AML-193 (cell line): ENCODE results near the gene MID1.

Experiments used
- DNase-seq, 2 experiments: peaks; one replicate each; lab custom pipeline; 2025; lab: John Stamatoyannopoulos, UW

MID1 gene

GRCh38 chrX:10620121-10620699 lies at the start of gene MID1:
Gene MID1 (minus strand): TSS chrX:10620585. CDS start chrX:10567547, 53,038 bp downstream.
- no peak for DNase-seq

GRCh38 chrX:10667143-10667542 lies 46.8 kb upstream of the MID1 start:
- DNase-seq, result no peak

GRCh38 chrX:10666102-10666501 lies 45.7 kb upstream of the MID1 start:
- DNase-seq, result no peak

GRCh38 chrX:10665681-10666080 lies 45.3 kb upstream of the MID1 start:
- no peak for DNase-seq

GRCh38 chrX:10660171-10660570 lies 39.8 kb upstream of the MID1 start:
- DNase-seq, result no peak

GRCh38 chrX:10656214-10656613 lies 35.8 kb upstream of the MID1 start:
- no peak for DNase-seq

GRCh38 chrX:10654960-10655359 lies 34.6 kb upstream of the MID1 start:
- no peak for DNase-seq

GRCh38 chrX:10653302-10653701 lies 32.9 kb upstream of the MID1 start:
- DNase-seq, result no peak

GRCh38 chrX:10649265-10649664 lies 28.9 kb upstream of the MID1 start:
- no peak for DNase-seq

GRCh38 chrX:10648614-10649013 lies 28.2 kb upstream of the MID1 start:
- no peak for DNase-seq

GRCh38 chrX:10636851-10637250 lies 16.5 kb upstream of the MID1 start:
- no peak for DNase-seq

- no peak for DNase-seq
These were observed 16.0 kb upstream of the MID1 start for GRCh38 chrX:10636337-10636736.

- DNase-seq, result no peak
These were observed 14.2 kb upstream of the MID1 start for GRCh38 chrX:10634392-10635161.

GRCh38 chrX:10633722-10634121 lies 13.3 kb upstream of the MID1 start:
- no peak for DNase-seq

GRCh38 chrX:10631416-10632145 lies 11.2 kb upstream of the MID1 start:
- no peak for DNase-seq

GRCh38 chrX:10630320-10630719 lies 9.9 kb upstream of the MID1 start:
- no peak for DNase-seq

- DNase-seq, result no peak
These were observed 9.5 kb upstream of the MID1 start for GRCh38 chrX:10629905-10630304.

- DNase-seq, result no peak
These were observed 8.5 kb upstream of the MID1 start for GRCh38 chrX:10628906-10629305.

- DNase-seq, result no peak
These were observed 1.8 kb upstream of the MID1 start for GRCh38 chrX:10622197-10622596.

GRCh38 chrX:10619425-10620046 lies 849 bp downstream of the MID1 start:
- no peak for DNase-seq

GRCh38 chrX:10618961-10619360 lies 1.4 kb downstream of the MID1 start:
- DNase-seq, result no peak

GRCh38 chrX:10617999-10618351 lies 2.4 kb downstream of the MID1 start:
- DNase-seq, result no peak
